Lower lobe of right lung (tissue), 2 donors: ENCODE measurements around the gene VAT1. TPM values are rescaled to one million over a fixed set of nuclear protein-coding genes. Genes with fewer than 3 reads are reported as not detected.

Source experiments
- ATAC-seq, 2 donors: fragments of 200-7000 bp; cut with Tn5 transposase; one replicate each; pipeline ENCODE4 v1.9.1; 2020 to 2022; ENCODE audit warnings: mild to moderate bottlenecking in 2 of 2, moderate library complexity in 2 of 2
- DNase-seq: peaks from one replicate; pipeline ENCODE4 v3.0.0-alpha.2; 2020
- H3K27ac ChIP-seq: fragments of 200-600 bp; one replicate; pipeline ENCODE4 v1.8.0; 2022
- H3K27me3 ChIP-seq: fragments of 200-600 bp; one replicate; pipeline ENCODE4 v1.8.0; 2022; ENCODE audit warnings: low read depth
- H3K36me3 ChIP-seq: fragments of 200-600 bp; one replicate; pipeline ENCODE4 v1.8.0; 2022; ENCODE audit warnings: mild to moderate bottlenecking
- H3K4me1 ChIP-seq: fragments of 200-600 bp; one replicate; pipeline ENCODE4 v1.8.0; 2022
- H3K4me3 ChIP-seq: fragments of 200-600 bp; one replicate; pipeline ENCODE4 v1.8.0; 2022; ENCODE audit warnings: mild to moderate bottlenecking
- H3K9me3 ChIP-seq: fragments of 200-600 bp; one replicate; pipeline ENCODE4 v1.8.0; 2022
- intact Hi-C: fragments of 100-400 bp; cut with DNase I; formaldehyde crosslinking; loops from one replicate; pipeline ENCODE4 v1.11.0; 2022
- total RNA-seq: library from RNA; stranded (reverse); fragmentation: NEBNext Ultra II Directional; extraction: Animal tissue kit (Norgen Biotek cat#: 25700); gene quantifications from one replicate; pipeline ENCODE4 v1.2.1, GENCODE V29; 2021
- TF ChIP-seq, protein P1 (sequence below): fragments of 200-600 bp; IDR thresholded peaks from one replicate; pipeline ENCODE4 v1.8.0; 2022; ENCODE audit warnings: antibody characterized with exemption, mild to moderate bottlenecking
- donor health status: DM: no; HTN: yes; CAD: no; lungs with severe emphysema.

The VAT1 gene
- total RNA-seq, 1 donor from 2014 or later: 382 TPM

DNA sequence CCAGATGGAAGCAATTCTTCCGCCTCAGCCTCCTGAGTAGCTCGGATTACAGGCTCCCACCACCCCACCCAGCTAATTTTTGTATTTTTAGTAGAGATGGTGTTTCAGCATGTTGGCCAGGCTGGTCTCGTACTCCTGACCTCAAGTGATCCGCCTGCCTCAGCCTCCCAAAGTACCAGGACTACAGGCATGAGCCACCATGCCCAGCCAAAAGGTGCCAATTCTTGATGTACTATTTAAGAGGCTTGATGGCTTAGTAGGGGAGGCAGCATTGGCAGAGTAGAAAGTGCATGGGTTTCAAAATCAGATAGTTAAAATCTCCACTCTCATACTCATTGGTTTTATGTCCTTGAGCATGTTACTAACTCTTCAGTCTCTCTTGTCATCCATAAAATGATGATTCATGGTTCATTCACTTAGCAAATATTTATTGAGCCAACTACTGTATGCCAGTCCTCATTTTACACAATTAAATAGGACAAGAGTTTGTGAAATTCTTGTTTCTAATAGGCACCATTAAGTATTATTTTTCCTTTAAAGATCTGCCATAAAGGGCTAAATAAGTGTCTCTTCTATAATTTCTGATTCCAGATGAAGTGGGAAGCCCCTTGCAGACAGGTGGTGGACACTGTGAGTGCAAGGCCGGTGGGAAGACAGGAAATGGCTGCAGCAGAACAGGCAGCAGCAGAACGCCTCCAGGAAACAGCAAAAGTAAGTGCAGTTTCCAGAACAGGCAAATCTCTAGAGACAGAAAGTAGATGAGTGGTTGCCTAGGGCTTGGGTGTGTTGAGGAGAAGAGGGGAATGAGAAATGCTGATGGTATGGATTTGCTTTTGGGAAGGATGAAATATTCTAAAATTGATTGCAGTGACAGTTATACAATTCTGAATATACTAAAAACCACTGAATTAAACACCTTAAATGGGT lies 32.2 kb downstream of the VAT1 start:
- no peak for DNase-seq
- TF ChIP-seq, protein P1, sequence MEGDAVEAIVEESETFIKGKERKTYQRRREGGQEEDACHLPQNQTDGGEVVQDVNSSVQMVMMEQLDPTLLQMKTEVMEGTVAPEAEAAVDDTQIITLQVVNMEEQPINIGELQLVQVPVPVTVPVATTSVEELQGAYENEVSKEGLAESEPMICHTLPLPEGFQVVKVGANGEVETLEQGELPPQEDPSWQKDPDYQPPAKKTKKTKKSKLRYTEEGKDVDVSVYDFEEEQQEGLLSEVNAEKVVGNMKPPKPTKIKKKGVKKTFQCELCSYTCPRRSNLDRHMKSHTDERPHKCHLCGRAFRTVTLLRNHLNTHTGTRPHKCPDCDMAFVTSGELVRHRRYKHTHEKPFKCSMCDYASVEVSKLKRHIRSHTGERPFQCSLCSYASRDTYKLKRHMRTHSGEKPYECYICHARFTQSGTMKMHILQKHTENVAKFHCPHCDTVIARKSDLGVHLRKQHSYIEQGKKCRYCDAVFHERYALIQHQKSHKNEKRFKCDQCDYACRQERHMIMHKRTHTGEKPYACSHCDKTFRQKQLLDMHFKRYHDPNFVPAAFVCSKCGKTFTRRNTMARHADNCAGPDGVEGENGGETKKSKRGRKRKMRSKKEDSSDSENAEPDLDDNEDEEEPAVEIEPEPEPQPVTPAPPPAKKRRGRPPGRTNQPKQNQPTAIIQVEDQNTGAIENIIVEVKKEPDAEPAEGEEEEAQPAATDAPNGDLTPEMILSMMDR: no peak
- Histone ChIP-seq H3K9me3 (no peaks in the 10 kb centered on the region), H3K4me1 (peaks cover 8% of the 10 kb centered on the region), H3K27ac (no peak overlapping the region), H3K27me3 (no peaks in the 10 kb centered on the region), H3K4me3 (no peak overlapping the region), H3K36me3 (peaks cover 87% of the 10 kb centered on the region)
- ATAC-seq: no peak
- intact Hi-C loops: no loop called here

DNA sequence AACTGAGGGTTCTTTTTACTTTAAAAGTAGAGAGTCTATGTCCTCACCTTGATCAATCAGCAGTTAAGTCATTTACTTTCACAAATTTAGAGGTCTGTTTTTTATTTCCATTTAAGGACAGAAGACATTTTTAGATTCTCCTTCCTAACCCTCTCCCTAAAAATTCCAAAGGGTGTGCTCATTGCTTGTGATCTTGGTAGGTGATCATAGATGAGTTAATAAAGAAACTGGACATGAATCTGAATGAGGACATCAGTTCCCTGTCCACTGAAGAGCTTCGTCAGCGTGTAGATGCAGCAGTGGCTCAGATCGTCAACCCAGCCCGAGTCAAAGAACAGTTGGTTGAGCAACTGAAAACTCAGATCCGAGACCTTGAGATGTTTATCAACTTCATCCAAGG lies 33.0 kb downstream of the VAT1 start:
- H3K36me3 ChIP-seq: peaks cover 91% of the 10 kb centered on the region

DNA sequence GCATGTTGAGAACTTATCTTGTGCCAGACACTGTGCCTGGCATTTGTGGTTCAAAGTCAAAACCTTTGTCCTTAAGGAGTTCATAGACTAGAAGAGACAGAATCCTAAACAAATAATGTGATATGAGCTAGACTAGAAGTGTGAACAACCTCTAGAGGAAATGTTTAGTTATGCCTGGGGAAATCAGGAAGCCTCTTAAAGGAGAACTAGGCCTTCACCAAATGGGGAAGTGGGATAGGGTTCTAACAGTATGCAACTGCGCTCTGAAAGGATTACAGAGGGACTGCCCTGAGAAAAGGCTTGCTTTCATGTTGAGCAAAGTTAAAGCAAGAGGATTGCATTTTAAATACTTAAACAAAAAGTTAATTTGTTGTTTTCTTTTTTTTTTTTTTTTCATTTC lies 37.0 kb downstream of the VAT1 start:
- peak overlapping the region; percentile 20 for H3K27ac ChIP-seq
- intact Hi-C loops: no loop called here
- TF ChIP-seq, protein P1: no peak
- no peak overlapping the region for H3K4me3 ChIP-seq
- ATAC-seq (peak in 1 of 2 donors; percentile 52), DNase-seq (no peak)
- peaks cover 33% of the 10 kb centered on the region for H3K4me1 ChIP-seq
- H3K36me3 ChIP-seq: peaks cover 59% of the 10 kb centered on the region
- no peaks in the 10 kb centered on the region for H3K9me3 ChIP-seq
- H3K27me3 ChIP-seq: no peaks in the 10 kb centered on the region

More for the DNA sequence above, 33.0 kb downstream of the VAT1 start:
- Histone ChIP-seq H3K4me3 (no peak overlapping the region), H3K27me3 (no peaks in the 10 kb centered on the region), H3K4me1 (peaks cover 17% of the 10 kb centered on the region), H3K27ac (no peak overlapping the region), H3K9me3 (no peaks in the 10 kb centered on the region)
- ATAC-seq (no peak), DNase-seq (no peak)
- TF ChIP-seq, protein P1: no peak
- intact Hi-C loops: no loop called here

- DNase-seq: no peak
- Histone ChIP-seq H3K9me3 (no peaks in the 10 kb centered on the region), H3K4me3 (no peak overlapping the region), H3K4me1 (peaks cover 40% of the 10 kb centered on the region), H3K27ac (no peak overlapping the region), H3K36me3 (peaks cover 29% of the 10 kb centered on the region), H3K27me3 (no peaks in the 10 kb centered on the region)
- no peak for ATAC-seq
- intact Hi-C loops: no loop called here
- TF ChIP-seq, protein P1: no peak
Measured at GRCh38 chr17:42982266-42982665, 39.9 kb downstream of the VAT1 start.

- TF ChIP-seq, protein P1: peak; percentile 11
- H3K27me3 ChIP-seq: no peaks in the 10 kb centered on the region
- peak overlapping the region; percentile 91 for H3K27ac ChIP-seq
- H3K9me3 ChIP-seq: no peaks in the 10 kb centered on the region
- ATAC-seq (peak; percentile 85 to 87), DNase-seq (peak; percentile 69)
- H3K36me3 ChIP-seq: peaks cover 15% of the 10 kb centered on the region
- intact Hi-C loops: no loop called here
- H3K4me3 ChIP-seq: peak overlapping the region; percentile 95
- peaks cover 40% of the 10 kb centered on the region for H3K4me1 ChIP-seq
Measured at GRCh38 chr17:42980766-42981397, 41.3 kb downstream of the VAT1 start.
